DOHH2 (cell line): Measurements from ENCODE around the gene NLRP1.

Experiments
- EZH2phosphoT487 ChIP-seq: fragments of 200-600 bp; sonication (generic); IDR thresholded peaks from 2 replicates; pipeline ENCODE4 v1.6.1; 2017; ENCODE audit warnings: borderline replicate concordance, mild to moderate bottlenecking, antibody characterized with exemption, low read length, moderate library complexity, mixed read lengths
- TF ChIP-seq, protein P1 (sequence below): fragments of 200-600 bp; sonication (generic); IDR thresholded peaks from one replicate; pipeline ENCODE4 v1.5.1; 2014; ENCODE audit warnings: antibody characterized with exemption, mild to moderate bottlenecking, low read depth, low read length; ENCODE audit not compliant: poor library complexity, severe bottlenecking

DNA sequence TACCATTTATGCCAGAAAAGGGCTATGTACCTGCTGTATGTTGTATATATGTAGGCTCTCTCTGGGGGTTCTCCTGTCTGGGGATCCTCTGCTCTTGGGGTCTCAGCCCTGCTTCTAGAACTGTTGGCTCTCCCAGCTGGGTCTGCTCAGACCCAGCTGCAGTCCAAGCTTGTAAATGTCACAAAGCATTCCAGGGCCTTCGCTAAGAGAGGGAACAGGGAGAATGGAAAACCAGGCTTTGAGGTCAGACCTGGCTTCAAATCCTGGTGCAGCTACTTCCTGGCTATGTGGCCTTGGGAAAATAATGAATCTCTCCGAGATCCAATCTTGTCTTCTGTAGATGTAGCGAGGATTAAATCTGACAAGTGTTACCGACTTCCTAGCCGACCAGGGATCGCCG, 44.0 kb downstream of the NLRP1 start:
- TF ChIP-seq, protein P1, sequence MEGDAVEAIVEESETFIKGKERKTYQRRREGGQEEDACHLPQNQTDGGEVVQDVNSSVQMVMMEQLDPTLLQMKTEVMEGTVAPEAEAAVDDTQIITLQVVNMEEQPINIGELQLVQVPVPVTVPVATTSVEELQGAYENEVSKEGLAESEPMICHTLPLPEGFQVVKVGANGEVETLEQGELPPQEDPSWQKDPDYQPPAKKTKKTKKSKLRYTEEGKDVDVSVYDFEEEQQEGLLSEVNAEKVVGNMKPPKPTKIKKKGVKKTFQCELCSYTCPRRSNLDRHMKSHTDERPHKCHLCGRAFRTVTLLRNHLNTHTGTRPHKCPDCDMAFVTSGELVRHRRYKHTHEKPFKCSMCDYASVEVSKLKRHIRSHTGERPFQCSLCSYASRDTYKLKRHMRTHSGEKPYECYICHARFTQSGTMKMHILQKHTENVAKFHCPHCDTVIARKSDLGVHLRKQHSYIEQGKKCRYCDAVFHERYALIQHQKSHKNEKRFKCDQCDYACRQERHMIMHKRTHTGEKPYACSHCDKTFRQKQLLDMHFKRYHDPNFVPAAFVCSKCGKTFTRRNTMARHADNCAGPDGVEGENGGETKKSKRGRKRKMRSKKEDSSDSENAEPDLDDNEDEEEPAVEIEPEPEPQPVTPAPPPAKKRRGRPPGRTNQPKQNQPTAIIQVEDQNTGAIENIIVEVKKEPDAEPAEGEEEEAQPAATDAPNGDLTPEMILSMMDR = no peak
- no peak for TF ChIP-seq EZH2phosphoT487
